H1 (cell line): ENCODE results near the gene PFDN1.

Experiments
- RBBP5 ChIP-seq: IDR thresholded peaks from 2 replicates; pipeline ENCODE4 v1.7.1; 2012; ENCODE audit warnings: low read depth, mild to moderate bottlenecking, inconsistent platforms, low read length, moderate library complexity, borderline replicate concordance
- SIN3A ChIP-seq, 2 experiments: IDR thresholded peaks in 1 of 2; conservative IDR thresholded peaks in 1 of 2; 2 replicates each; pipeline ENCODE4 v1.6.1; 2011 to 2012; ENCODE audit warnings: low read length in 2 of 2, improper control_type of control experiment in 1 of 2, low read depth in 1 of 2, mild to moderate bottlenecking in 1 of 2
- TF ChIP-seq, protein P1 (sequence below), 3 experiments: IDR thresholded peaks; 1 replicate in 2 of 3; 2 replicates in 1 of 3; pipeline versions ENCODE4 v1.5.1 to v1.6.1; 2011; ENCODE audit warnings: low read length in 3 of 3, mild to moderate bottlenecking in 3 of 3, inconsistent platforms in 2 of 3, low read depth in 1 of 3, moderate library complexity in 1 of 3; ENCODE audit not compliant: insufficient read depth in 1 of 3; ENCODE audit errors: control extremely low read depth in 1 of 3
- TF ChIP-seq, protein P2 (sequence below): IDR thresholded peaks from 2 replicates; pipeline ENCODE4 v1.6.1; 2012; ENCODE audit warnings: low read length, inconsistent platforms

DNA sequence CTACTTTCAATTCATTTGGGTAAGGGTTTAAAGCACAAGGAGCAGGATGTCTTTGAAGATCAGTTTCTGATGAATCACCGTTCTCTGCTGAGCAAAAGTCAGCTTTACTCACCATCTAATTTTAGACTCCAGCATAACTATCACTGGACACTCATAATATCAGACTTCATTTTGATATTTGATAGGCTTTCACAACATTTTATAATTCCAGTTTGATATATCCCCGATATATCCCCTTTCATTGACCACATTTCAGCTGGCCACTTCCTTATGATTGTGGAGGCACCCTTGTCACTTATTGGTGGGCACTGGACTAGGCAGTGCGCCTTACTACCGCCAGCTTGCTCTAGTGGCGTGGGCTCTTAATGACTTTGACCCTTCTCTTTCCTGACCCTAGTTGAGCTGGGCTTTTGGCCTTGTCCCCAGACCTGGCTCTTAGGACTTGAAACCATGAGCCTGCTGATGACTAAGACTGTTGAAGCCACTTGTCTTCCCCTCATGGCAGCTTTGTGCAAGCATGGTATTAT is 81.1 kb downstream of the PFDN1 start:
- TF ChIP-seq, protein P1, sequence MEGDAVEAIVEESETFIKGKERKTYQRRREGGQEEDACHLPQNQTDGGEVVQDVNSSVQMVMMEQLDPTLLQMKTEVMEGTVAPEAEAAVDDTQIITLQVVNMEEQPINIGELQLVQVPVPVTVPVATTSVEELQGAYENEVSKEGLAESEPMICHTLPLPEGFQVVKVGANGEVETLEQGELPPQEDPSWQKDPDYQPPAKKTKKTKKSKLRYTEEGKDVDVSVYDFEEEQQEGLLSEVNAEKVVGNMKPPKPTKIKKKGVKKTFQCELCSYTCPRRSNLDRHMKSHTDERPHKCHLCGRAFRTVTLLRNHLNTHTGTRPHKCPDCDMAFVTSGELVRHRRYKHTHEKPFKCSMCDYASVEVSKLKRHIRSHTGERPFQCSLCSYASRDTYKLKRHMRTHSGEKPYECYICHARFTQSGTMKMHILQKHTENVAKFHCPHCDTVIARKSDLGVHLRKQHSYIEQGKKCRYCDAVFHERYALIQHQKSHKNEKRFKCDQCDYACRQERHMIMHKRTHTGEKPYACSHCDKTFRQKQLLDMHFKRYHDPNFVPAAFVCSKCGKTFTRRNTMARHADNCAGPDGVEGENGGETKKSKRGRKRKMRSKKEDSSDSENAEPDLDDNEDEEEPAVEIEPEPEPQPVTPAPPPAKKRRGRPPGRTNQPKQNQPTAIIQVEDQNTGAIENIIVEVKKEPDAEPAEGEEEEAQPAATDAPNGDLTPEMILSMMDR (IDR thresholded peaks at IDR 0.05; ENCODE audit: control extremely low read depth in 1 of 3, insufficient read depth in 1 of 3, low read depth in 1 of 3, low read length in 3 of 3), result no peak
- no peak for TF ChIP-seq SIN3A (conservative IDR thresholded peaks at IDR 0.05 in 1 of 2, IDR thresholded peaks at IDR 0.05 in 1 of 2; ENCODE audit: low read depth in 1 of 2, low read length in 2 of 2)
- TF ChIP-seq, protein P2, sequence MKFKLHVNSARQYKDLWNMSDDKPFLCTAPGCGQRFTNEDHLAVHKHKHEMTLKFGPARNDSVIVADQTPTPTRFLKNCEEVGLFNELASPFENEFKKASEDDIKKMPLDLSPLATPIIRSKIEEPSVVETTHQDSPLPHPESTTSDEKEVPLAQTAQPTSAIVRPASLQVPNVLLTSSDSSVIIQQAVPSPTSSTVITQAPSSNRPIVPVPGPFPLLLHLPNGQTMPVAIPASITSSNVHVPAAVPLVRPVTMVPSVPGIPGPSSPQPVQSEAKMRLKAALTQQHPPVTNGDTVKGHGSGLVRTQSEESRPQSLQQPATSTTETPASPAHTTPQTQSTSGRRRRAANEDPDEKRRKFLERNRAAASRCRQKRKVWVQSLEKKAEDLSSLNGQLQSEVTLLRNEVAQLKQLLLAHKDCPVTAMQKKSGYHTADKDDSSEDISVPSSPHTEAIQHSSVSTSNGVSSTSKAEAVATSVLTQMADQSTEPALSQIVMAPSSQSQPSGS, result no peak
- TF ChIP-seq RBBP5, result no peak
